CD4-positive, alpha-beta memory T cell (primary cell): Measurements from ENCODE around the gene ADAM12. TPM values are rescaled to one million over a fixed set of nuclear protein-coding genes. Genes with fewer than 3 reads are reported as not detected.

ENCODE experiments used
- CTCF ChIA-PET: fragments of 350-600 bp; sonication (Branson Sonifier 250); formaldehyde crosslinking; loops from one replicate; lab custom pipeline; 2021; ENCODE audit warnings: inconsistent platforms; ENCODE audit not compliant: partially characterized antibody; lab: Charles Lee
- POLR2A ChIA-PET: fragments of 350-600 bp; sonication (Branson Sonifier 250); formaldehyde crosslinking; loops from one replicate; lab custom pipeline; 2021; ENCODE audit not compliant: partially characterized antibody; lab: Charles Lee
- DNase-seq, 5 donors: peaks; one replicate each; pipeline versions ENCODE4 v3.0.0 to v3.0.0-alpha.2; 2020 to 2022; ENCODE audit warnings: mixed read lengths in 1 of 5
- H3K27ac ChIP-seq: one replicate; pipeline ENCODE4 v1.7.0; 2013; ENCODE audit warnings: low read depth, low read length
- H3K27me3 ChIP-seq: 2 replicates; pipeline ENCODE4 v1.7.0; 2013; ENCODE audit warnings: mild to moderate bottlenecking, low read length, moderate library complexity; ENCODE audit not compliant: insufficient read depth
- H3K36me3 ChIP-seq: 2 replicates; pipeline ENCODE4 v1.7.0; 2013; ENCODE audit warnings: mild to moderate bottlenecking, low read length, moderate library complexity; ENCODE audit not compliant: insufficient read depth
- H3K4me1 ChIP-seq: 2 replicates; pipeline ENCODE4 v1.7.0; 2013; ENCODE audit warnings: mild to moderate bottlenecking, low read length, moderate library complexity; ENCODE audit not compliant: insufficient read depth
- H3K4me3 ChIP-seq, 2 donors: one replicate each; pipeline ENCODE4 v1.7.0; 2013; ENCODE audit warnings: low read length in 2 of 2, mild to moderate bottlenecking in 1 of 2
- H3K9me3 ChIP-seq, 2 donors: one replicate each; pipeline ENCODE4 v1.7.0; 2013; ENCODE audit warnings: low read length in 2 of 2, control low read depth in 1 of 2; ENCODE audit not compliant: control insufficient read depth in 1 of 2
- H3K27ac Mint-ChIP-seq, 7 donors: one replicate each; pipeline ENCODE4 v1.8.0; 2020 to 2021; ENCODE audit warnings: mixed read lengths in 7 of 7, mild to moderate bottlenecking in 6 of 7, inconsistent platforms in 3 of 7, moderate library complexity in 3 of 7
- H3K27me3 Mint-ChIP-seq, 2 donors: one replicate each; pipeline ENCODE4 v1.8.0; 2020 to 2021; ENCODE audit warnings: mixed read lengths in 2 of 2
- H3K36me3 Mint-ChIP-seq, 2 donors: one replicate each; pipeline ENCODE4 v1.8.0; 2020 to 2021; ENCODE audit warnings: mixed read lengths in 2 of 2, inconsistent platforms in 1 of 2, mild to moderate bottlenecking in 1 of 2
- H3K4me1 Mint-ChIP-seq, 4 donors: one replicate each; pipeline ENCODE4 v1.8.0; 2020 to 2021; ENCODE audit warnings: mixed read lengths in 4 of 4, mild to moderate bottlenecking in 1 of 4
- H3K4me3 Mint-ChIP-seq, 8 donors: one replicate each; pipeline ENCODE4 v1.8.0; 2020 to 2021; ENCODE audit warnings: mixed read lengths in 8 of 8, mild to moderate bottlenecking in 7 of 8, moderate library complexity in 6 of 8, inconsistent platforms in 3 of 8
- H3K9me3 Mint-ChIP-seq, 8 donors: one replicate each; pipeline ENCODE4 v1.8.0; 2020 to 2021; ENCODE audit warnings: mixed read lengths in 8 of 8, mild to moderate bottlenecking in 5 of 8, inconsistent platforms in 3 of 8, moderate library complexity in 1 of 8
- intact Hi-C: fragments of 100-400 bp; cut with micrococcal nuclease; formaldehyde crosslinking; loops from one replicate; pipeline ENCODE4 v1.15.1; 2023
- polyA plus RNA-seq, 2 donors: library from polyadenylated mRNA; unstranded; fragments of 300-500 nt; fragmentation: Illumina TruSeq; gene quantifications; one replicate each; pipeline ENCODE4 v1.2.3, GENCODE V29; 2021
- total RNA-seq, 2 experiments: library from RNA; stranded (reverse); gene quantifications; one replicate each; pipeline ENCODE4 v1.2.3, GENCODE V29; 2021

Gene ADAM12
- total and polyA plus RNA-seq, 4 experiments from 2014 or later = 0.17 to 2.3 (median 1.1) TPM

- CTCF ChIA-PET = no interaction called here
- Histone ChIP-seq H3K27me3 (no peaks in the 10 kb centered on the region), H3K9me3 (no peaks in the 10 kb centered on the region), H3K4me1 (no peaks in the 10 kb centered on the region), H3K36me3 (no peaks in the 10 kb centered on the region), H3K4me3 (no peak overlapping the region), H3K27ac (no peak overlapping the region)
- no peak overlapping the region for H3K4me3 Mint-ChIP-seq
- H3K27me3 Mint-ChIP-seq = peaks cover 0 to 1% of the 10 kb centered on the region in 2 donors
- H3K27ac Mint-ChIP-seq = no peak overlapping the region
- no peaks in the 10 kb centered on the region for H3K36me3 Mint-ChIP-seq
- H3K9me3 Mint-ChIP-seq = peaks cover 0 to 15% (median 6%) of the 10 kb centered on the region in 8 donors
- POLR2A ChIA-PET = no interaction called here
- intact Hi-C loops = no loop called here
- no peaks in the 10 kb centered on the region for H3K4me1 Mint-ChIP-seq
- no peak for DNase-seq
Observed at GRCh38 chr10:126301701-126302475, 86.4 kb downstream of the ADAM12 start.

GRCh38 chr10:126294451-126294850 lies 93.8 kb downstream of the ADAM12 start:
- intact Hi-C loops = no loop called here
- H3K27ac Mint-ChIP-seq = no peak overlapping the region
- DNase-seq = no peak
- peaks cover 0 to 7% (median 0%) of the 10 kb centered on the region in 4 donors for H3K4me1 Mint-ChIP-seq
- POLR2A ChIA-PET = no interaction called here
- H3K36me3 ChIP-seq = no peaks in the 10 kb centered on the region
- H3K9me3 Mint-ChIP-seq = peaks cover 0 to 6% (median 0%) of the 10 kb centered on the region in 8 donors
- H3K4me1 ChIP-seq = no peaks in the 10 kb centered on the region
- H3K27me3 ChIP-seq = no peaks in the 10 kb centered on the region
- no peak overlapping the region for H3K27ac ChIP-seq
- H3K9me3 ChIP-seq = no peaks in the 10 kb centered on the region
- no peaks in the 10 kb centered on the region for H3K36me3 Mint-ChIP-seq
- CTCF ChIA-PET = no interaction called here
- no peak overlapping the region for H3K4me3 ChIP-seq
- H3K27me3 Mint-ChIP-seq = no peaks in the 10 kb centered on the region
- no peak overlapping the region for H3K4me3 Mint-ChIP-seq

DNA sequence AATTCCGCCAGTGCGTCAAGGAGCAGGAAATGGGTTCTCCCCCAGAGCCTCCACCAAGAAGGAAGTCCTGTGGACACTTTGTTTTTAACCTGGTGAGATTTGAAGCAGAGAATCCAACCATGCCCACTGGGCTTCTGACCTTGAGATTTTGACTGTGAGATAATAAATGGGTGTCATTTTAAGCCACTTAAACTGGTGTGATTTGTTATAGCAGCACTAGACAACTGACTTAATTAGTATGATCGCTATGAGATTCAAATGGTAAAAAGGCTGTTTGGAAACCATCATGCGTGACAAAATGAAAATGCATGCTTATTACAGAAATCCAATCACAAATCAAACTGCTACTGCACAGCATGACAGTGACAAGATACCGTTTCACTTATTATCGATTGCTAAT lies 98.0 kb downstream of the ADAM12 start:
- no peak overlapping the region for H3K27ac Mint-ChIP-seq

GRCh38 chr10:126288547-126289493 lies 99.5 kb downstream of the ADAM12 start:
- intact Hi-C loops = no loop called here
- no peaks in the 10 kb centered on the region for H3K27me3 ChIP-seq
- H3K27ac ChIP-seq = no peak overlapping the region
- Mint-ChIP-seq H3K27ac (no peak overlapping the region), H3K36me3 (no peaks in the 10 kb centered on the region), H3K4me1 (no peaks in the 10 kb centered on the region), H3K27me3 (no peaks in the 10 kb centered on the region), H3K4me3 (peak overlapping the region in 1 of 8 donors; percentile 34), H3K9me3 (peaks cover 0 to 3% (median 0%) of the 10 kb centered on the region in 8 donors)
- H3K9me3 ChIP-seq = no peaks in the 10 kb centered on the region
- ChIA-PET CTCF (no interaction called here), POLR2A (no interaction called here)
- H3K4me1 ChIP-seq = no peaks in the 10 kb centered on the region
- no peak for DNase-seq
- no peak overlapping the region for H3K4me3 ChIP-seq
- no peaks in the 10 kb centered on the region for H3K36me3 ChIP-seq

More for the DNA sequence above, 98.0 kb downstream of the ADAM12 start:
- Histone ChIP-seq H3K9me3 (no peaks in the 10 kb centered on the region), H3K27ac (no peak overlapping the region), H3K4me3 (no peak overlapping the region), H3K27me3 (no peaks in the 10 kb centered on the region), H3K4me1 (no peaks in the 10 kb centered on the region), H3K36me3 (no peaks in the 10 kb centered on the region)
- intact Hi-C loops = no loop called here
- Mint-ChIP-seq H3K4me1 (peaks cover 0 to under 1% (median 0%) of the 10 kb centered on the region in 4 donors), H3K27me3 (no peaks in the 10 kb centered on the region), H3K9me3 (peaks cover 0 to 4% (median 0%) of the 10 kb centered on the region in 8 donors), H3K36me3 (no peaks in the 10 kb centered on the region), H3K4me3 (peak overlapping the region in 1 of 8 donors; percentile 17)
- DNase-seq = no peak
- ChIA-PET POLR2A (no interaction called here), CTCF (no interaction called here)

DNA sequence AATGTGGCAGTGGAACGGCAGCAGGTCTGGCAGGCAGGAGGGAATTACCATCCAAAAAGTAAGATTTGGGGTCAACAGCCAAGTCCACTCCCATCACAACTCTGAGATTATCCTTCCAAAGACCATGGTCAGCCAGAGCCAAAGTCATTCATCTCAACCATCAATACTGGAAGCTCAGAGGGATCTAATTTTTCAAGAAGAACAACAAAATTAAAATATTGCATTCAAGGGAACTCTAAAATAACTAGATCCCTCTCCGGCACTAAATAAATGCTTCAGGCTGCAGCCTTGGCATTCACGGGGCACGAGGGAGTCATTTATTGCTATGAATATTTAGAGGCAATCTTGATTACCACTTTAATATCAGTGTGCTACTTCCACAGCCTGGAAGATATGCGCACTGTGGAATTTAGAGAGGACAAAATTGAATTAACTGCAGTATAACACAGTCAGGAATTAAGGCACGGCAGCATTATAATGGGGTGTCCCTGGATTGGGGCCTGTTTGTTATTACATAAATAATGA lies 102.0 kb downstream of the ADAM12 start:
- H3K36me3 ChIP-seq = no peaks in the 10 kb centered on the region
- Mint-ChIP-seq H3K36me3 (no peaks in the 10 kb centered on the region), H3K9me3 (peaks cover 0 to 2% (median 0%) of the 10 kb centered on the region in 8 donors), H3K4me3 (no peak overlapping the region), H3K27ac (no peak overlapping the region), H3K4me1 (no peaks in the 10 kb centered on the region), H3K27me3 (no peaks in the 10 kb centered on the region)
- no peaks in the 10 kb centered on the region for H3K4me1 ChIP-seq
- no peaks in the 10 kb centered on the region for H3K27me3 ChIP-seq
- no peak overlapping the region for H3K4me3 ChIP-seq
- CTCF ChIA-PET = no interaction called here
- intact Hi-C loops = no loop called here
- H3K9me3 ChIP-seq = no peaks in the 10 kb centered on the region
- no peak for DNase-seq
- H3K27ac ChIP-seq = no peak overlapping the region
- POLR2A ChIA-PET = no interaction called here

DNA sequence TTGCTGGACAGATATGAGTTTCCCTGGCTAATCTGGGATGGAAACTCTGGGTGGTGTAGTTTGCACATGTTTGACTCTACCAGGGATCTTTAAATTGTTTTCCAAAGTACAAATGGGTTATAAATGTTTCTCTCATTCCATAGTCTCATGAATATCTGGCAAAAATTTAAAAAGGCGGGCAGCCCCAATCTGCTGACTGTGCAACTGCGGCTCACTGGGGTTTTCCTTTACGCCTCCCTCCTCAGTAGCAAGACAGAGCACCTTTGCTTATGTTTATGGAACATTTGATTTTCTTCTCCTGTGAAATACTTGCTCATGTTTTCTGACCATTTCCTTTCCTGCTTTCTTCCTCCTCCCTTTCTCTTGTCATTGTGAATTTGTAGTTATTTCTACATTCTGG lies 105.0 kb downstream of the ADAM12 start:
- Histone ChIP-seq H3K9me3 (no peaks in the 10 kb centered on the region), H3K4me3 (no peak overlapping the region), H3K27me3 (no peaks in the 10 kb centered on the region), H3K27ac (no peak overlapping the region), H3K36me3 (no peaks in the 10 kb centered on the region), H3K4me1 (no peaks in the 10 kb centered on the region)
- ChIA-PET POLR2A (no interaction called here), CTCF (no interaction called here)
- Mint-ChIP-seq H3K27me3 (no peaks in the 10 kb centered on the region), H3K36me3 (no peaks in the 10 kb centered on the region), H3K4me1 (no peaks in the 10 kb centered on the region), H3K27ac (no peak overlapping the region), H3K4me3 (no peak overlapping the region), H3K9me3 (peaks cover 0 to 2% (median 0%) of the 10 kb centered on the region in 8 donors)
- intact Hi-C loops = no loop called here
- no peak for DNase-seq

DNA sequence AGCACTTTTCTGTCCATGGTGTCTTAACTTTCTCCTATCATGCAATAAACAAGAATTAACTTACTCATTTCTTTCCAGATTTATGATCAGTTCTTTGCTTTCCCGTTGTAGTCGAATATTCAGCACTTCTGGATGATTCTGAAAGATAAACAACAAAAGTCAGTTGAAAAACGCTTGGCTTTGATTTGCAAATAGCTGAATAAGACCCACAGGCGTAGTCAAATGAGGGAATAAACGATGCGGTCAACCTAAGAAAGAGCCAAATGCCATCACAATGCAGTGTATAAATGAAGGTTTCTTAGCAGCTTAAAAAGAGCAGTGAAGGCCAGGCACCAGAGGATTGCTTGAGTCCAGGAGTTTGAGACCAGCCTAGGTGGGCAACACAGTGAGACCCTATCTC lies 109.4 kb downstream of the ADAM12 start:
- no peaks in the 10 kb centered on the region for H3K9me3 ChIP-seq
- POLR2A ChIA-PET = no interaction called here
- no peak overlapping the region for H3K27ac Mint-ChIP-seq

More for the DNA sequence above, 109.4 kb downstream of the ADAM12 start:
- no peaks in the 10 kb centered on the region for H3K4me1 ChIP-seq
- Mint-ChIP-seq H3K9me3 (peaks cover 0 to 2% (median 0%) of the 10 kb centered on the region in 8 donors), H3K36me3 (no peaks in the 10 kb centered on the region), H3K4me3 (no peak overlapping the region), H3K4me1 (no peaks in the 10 kb centered on the region), H3K27me3 (no peaks in the 10 kb centered on the region)
- intact Hi-C loops = no loop called here
- H3K27me3 ChIP-seq = no peaks in the 10 kb centered on the region
- H3K4me3 ChIP-seq = no peak overlapping the region
- CTCF ChIA-PET = no interaction called here
- H3K27ac ChIP-seq = no peak overlapping the region
- DNase-seq = no peak
- no peaks in the 10 kb centered on the region for H3K36me3 ChIP-seq
